BLaER1 treated with 17β-estradiol and CSF1 and Interleukin-3, amounts not matched to agents 10 nM and 100 nM (cell line): ENCODE data around the gene IGDCC3.

Experiments used
- H3K27ac ChIP-seq, 11 experiments: shearing (Covaris generic); formaldehyde crosslinking; 2 replicates each; pipeline ENCODE4 v1.8.1; 2022
- H3K27me3 ChIP-seq, 11 experiments: shearing (Covaris generic); formaldehyde crosslinking; 2 replicates each; pipeline ENCODE4 v1.8.1; 2022
- H3K36me3 ChIP-seq, 11 experiments: shearing (Covaris generic); formaldehyde crosslinking; 2 replicates each; pipeline ENCODE4 v1.8.1; 2022
- H3K4me1 ChIP-seq, 10 experiments: shearing (Covaris generic); formaldehyde crosslinking; 2 replicates each; pipeline ENCODE4 v1.8.1; 2022
- H3K4me2 ChIP-seq, 11 experiments: shearing (Covaris generic); formaldehyde crosslinking; 2 replicates each; pipeline ENCODE4 v1.8.1; 2022
- H3K4me3 ChIP-seq, 10 experiments: shearing (Covaris generic); formaldehyde crosslinking; 2 replicates each; pipeline ENCODE4 v1.8.1; 2022
- H3K9ac ChIP-seq, 11 experiments: shearing (Covaris generic); formaldehyde crosslinking; 2 replicates each; pipeline ENCODE4 v1.8.1; 2022
- H3K9me3 ChIP-seq, 11 experiments: shearing (Covaris generic); formaldehyde crosslinking; replicated peaks in 1 of 11; 2 replicates each; pipeline ENCODE4 v1.8.1; 2022
- H4K20me1 ChIP-seq, 11 experiments: shearing (Covaris generic); formaldehyde crosslinking; 2 replicates each; pipeline ENCODE4 v1.8.1; 2022
- Cebpa-rat ChIP-seq, 11 experiments: shearing (Covaris generic); IDR thresholded peaks; 2 replicates each; pipeline ENCODE4 v1.8.1; 2022

IGDCC3 gene

GRCh38 chr15:65386376-65386775 lies 8.6 kb upstream of the IGDCC3 start:
- Histone ChIP-seq H3K4me3 (no peak overlapping the region), H3K27me3 (peaks cover 0 to 21% (median 9%) of the 10 kb centered on the region in 11 experiments; a peak in 12 of 22 replicates), H3K4me1 (peaks cover 7 to 15% (median 13%) of the 10 kb centered on the region in 10 experiments; a peak in 18 of 20 replicates), H4K20me1 (peaks cover 0 to 10% (median 0%) of the 10 kb centered on the region in 11 experiments; a peak in 3 of 22 replicates), H3K36me3 (no peaks in the 10 kb centered on the region), H3K27ac (no peak overlapping the region), H3K4me2 (no peak overlapping the region), H3K9me3 (no peaks in the 10 kb centered on the region), H3K9ac (peak overlapping the region in 1 of 11 experiments; percentile 33; a peak in 1 of 22 replicates)
- no peak for TF ChIP-seq Cebpa-rat (IDR thresholded peaks at IDR 0.05)

- Histone ChIP-seq H3K9ac (peak overlapping the region in 1 of 11 experiments; percentile 23; a peak in 1 of 22 replicates), H3K36me3 (no peaks in the 10 kb centered on the region), H3K27me3 (peaks cover 4 to 26% (median 14%) of the 10 kb centered on the region in 11 experiments; a peak in 17 of 22 replicates), H3K9me3 (no peaks in the 10 kb centered on the region), H4K20me1 (peaks cover 0 to 10% (median 0%) of the 10 kb centered on the region in 11 experiments; a peak in 3 of 22 replicates), H3K4me3 (no peak overlapping the region), H3K27ac (no peak overlapping the region), H3K4me1 (peaks cover 7 to 15% (median 13%) of the 10 kb centered on the region in 10 experiments; a peak in 18 of 20 replicates), H3K4me2 (peak overlapping the region in 4 of 11 experiments; percentile 98 to 100 (median 100); a peak in 3 of 22 replicates)
- no peak for TF ChIP-seq Cebpa-rat (IDR thresholded peaks at IDR 0.05)
Observed at GRCh38 chr15:65385870-65386258, 8.1 kb upstream of the IGDCC3 start.

- H3K27me3 ChIP-seq = peaks cover 8 to 33% (median 21%) of the 10 kb centered on the region in 11 experiments
- H3K27ac ChIP-seq = peak overlapping the region in 6 of 11 experiments; percentile 3 to 46 (median 24); a peak in 8 of 22 replicates
- no peaks in the 10 kb centered on the region for H3K36me3 ChIP-seq
- peak overlapping the region; percentile 37 to 74 (median 62); a peak in 21 of 22 replicates for H3K9ac ChIP-seq
- peak overlapping the region; percentile 95 to 100 (median 98) for H3K4me2 ChIP-seq
- peak overlapping the region; percentile 52 to 72 (median 58) for H3K4me3 ChIP-seq
- peaks cover 0 to 10% (median 0%) of the 10 kb centered on the region in 11 experiments; a peak in 3 of 22 replicates for H4K20me1 ChIP-seq
- peaks cover 7 to 15% (median 13%) of the 10 kb centered on the region in 10 experiments; a peak in 18 of 20 replicates for H3K4me1 ChIP-seq
- no peaks in the 10 kb centered on the region for H3K9me3 ChIP-seq
- TF ChIP-seq Cebpa-rat (IDR thresholded peaks at IDR 0.05) = no peak
Observed at GRCh38 chr15:65384895-65385869, 7.4 kb upstream of the IGDCC3 start.

- TF ChIP-seq Cebpa-rat (IDR thresholded peaks at IDR 0.05) = no peak
- Histone ChIP-seq H3K27me3 (peaks cover 15 to 40% (median 28%) of the 10 kb centered on the region in 11 experiments), H3K4me2 (peak overlapping the region; percentile 95 to 100 (median 98)), H3K9me3 (no peaks in the 10 kb centered on the region), H3K36me3 (no peaks in the 10 kb centered on the region), H4K20me1 (peaks cover 0 to 10% (median 0%) of the 10 kb centered on the region in 11 experiments; a peak in 3 of 22 replicates), H3K4me1 (peaks cover 7 to 15% (median 13%) of the 10 kb centered on the region in 10 experiments; a peak in 18 of 20 replicates), H3K9ac (peak overlapping the region in 7 of 11 experiments; percentile 37 to 74 (median 69); a peak in 10 of 22 replicates), H3K27ac (no peak overlapping the region), H3K4me3 (peak overlapping the region; percentile 52 to 72 (median 58); a peak in 18 of 20 replicates)
Observed at GRCh38 chr15:65384505-65384894, 6.7 kb upstream of the IGDCC3 start.

- TF ChIP-seq Cebpa-rat (IDR thresholded peaks at IDR 0.05) = no peak
- Histone ChIP-seq H3K36me3 (no peaks in the 10 kb centered on the region), H3K9me3 (no peaks in the 10 kb centered on the region), H3K27ac (no peak overlapping the region), H3K4me3 (no peak overlapping the region), H3K9ac (no peak overlapping the region), H3K27me3 (peaks cover 20 to 45% (median 33%) of the 10 kb centered on the region in 11 experiments), H3K4me1 (peaks cover 7 to 15% (median 13%) of the 10 kb centered on the region in 10 experiments; a peak in 18 of 20 replicates), H3K4me2 (peak overlapping the region in 7 of 11 experiments; percentile 95 to 100 (median 98); a peak in 9 of 22 replicates), H4K20me1 (peaks cover 0 to 10% (median 0%) of the 10 kb centered on the region in 11 experiments; a peak in 3 of 22 replicates)
Observed at GRCh38 chr15:65383991-65384390, 6.2 kb upstream of the IGDCC3 start.

- H3K27me3 ChIP-seq = peaks cover 26 to 51% (median 38%) of the 10 kb centered on the region in 11 experiments
- no peak overlapping the region for H3K9ac ChIP-seq
- no peaks in the 10 kb centered on the region for H3K9me3 ChIP-seq
- no peak for TF ChIP-seq Cebpa-rat (IDR thresholded peaks at IDR 0.05)
- peaks cover 7 to 15% (median 13%) of the 10 kb centered on the region in 10 experiments; a peak in 18 of 20 replicates for H3K4me1 ChIP-seq
- no peak overlapping the region for H3K4me2 ChIP-seq
- no peak overlapping the region for H3K4me3 ChIP-seq
- H4K20me1 ChIP-seq = peaks cover 0 to 10% (median 0%) of the 10 kb centered on the region in 11 experiments; a peak in 6 of 22 replicates
- H3K27ac ChIP-seq = no peak overlapping the region
- no peaks in the 10 kb centered on the region for H3K36me3 ChIP-seq
Observed at GRCh38 chr15:65383456-65383855, 5.7 kb upstream of the IGDCC3 start.

- TF ChIP-seq Cebpa-rat (IDR thresholded peaks at IDR 0.05) = no peak
- no peak overlapping the region for H3K4me3 ChIP-seq
- H3K9ac ChIP-seq = no peak overlapping the region
- peaks cover 31 to 56% (median 43%) of the 10 kb centered on the region in 11 experiments for H3K27me3 ChIP-seq
- no peak overlapping the region for H3K27ac ChIP-seq
- no peaks in the 10 kb centered on the region for H3K36me3 ChIP-seq
- no peaks in the 10 kb centered on the region for H3K9me3 ChIP-seq
- H4K20me1 ChIP-seq = peaks cover 0 to 11% (median 0%) of the 10 kb centered on the region in 11 experiments; a peak in 7 of 22 replicates
- no peak overlapping the region for H3K4me2 ChIP-seq
- peaks cover 11 to 19% (median 17%) of the 10 kb centered on the region in 10 experiments; a peak in 18 of 20 replicates for H3K4me1 ChIP-seq
Observed at GRCh38 chr15:65382921-65383320, 5.1 kb upstream of the IGDCC3 start.

GRCh38 chr15:65382146-65382491 lies 4.3 kb upstream of the IGDCC3 start:
- Histone ChIP-seq H3K36me3 (no peaks in the 10 kb centered on the region), H3K27me3 (peaks cover 39 to 64% (median 51%) of the 10 kb centered on the region in 11 experiments), H3K4me3 (no peak overlapping the region), H3K9ac (no peak overlapping the region), H3K27ac (no peak overlapping the region), H3K9me3 (no peaks in the 10 kb centered on the region), H3K4me2 (no peak overlapping the region), H3K4me1 (peaks cover 12 to 24% (median 19%) of the 10 kb centered on the region in 10 experiments; a peak in 18 of 20 replicates), H4K20me1 (peaks cover 0 to 17% (median 5%) of the 10 kb centered on the region in 11 experiments; a peak in 15 of 22 replicates)
- TF ChIP-seq Cebpa-rat (IDR thresholded peaks at IDR 0.05) = no peak
